GM19035 (cell line): ENCODE measurements around the gene GCLM.
"Not testable (repeated sequence)": the region's sequence is repeated elsewhere in the genome, so short reads cannot be mapped to it uniquely, and the experiment has no call there.

ENCODE experiments used
- ATAC-seq: cut with Tn5 transposase; IDR thresholded peaks from one replicate; pipeline ENCODE4 v1.9.1; 2021; ENCODE audit not compliant: unreplicated experiment

GCLM gene

GRCh38 chr1:93909146-93910050 lies at the start of gene GCLM:
TSS of gene GCLM (minus strand) at chr1:93909430. CDS start at chr1:93909163, 267 bp downstream.
- peak; percentile 95 for ATAC-seq

- no peak for ATAC-seq
Measured at GRCh38 chr1:93958726-93959100, 49.5 kb upstream of the GCLM start.

- ATAC-seq = no peak
Measured at GRCh38 chr1:93958032-93958725, 48.9 kb upstream of the GCLM start.

GRCh38 chr1:93955765-93956164 lies 46.5 kb upstream of the GCLM start:
- no peak for ATAC-seq

GRCh38 chr1:93947002-93947686 lies 37.9 kb upstream of the GCLM start:
- not testable (repeated sequence) for ATAC-seq

- ATAC-seq = no peak
Measured at GRCh38 chr1:93938461-93939145, 29.4 kb upstream of the GCLM start.

GRCh38 chr1:93937997-93938396 lies 28.8 kb upstream of the GCLM start:
- ATAC-seq = no peak

GRCh38 chr1:93925206-93925605 lies 16.0 kb upstream of the GCLM start:
- no peak for ATAC-seq

- ATAC-seq = no peak
Measured at GRCh38 chr1:93919780-93920179, 10.6 kb upstream of the GCLM start.

- ATAC-seq = no peak
Measured at GRCh38 chr1:93917302-93917701, 8.1 kb upstream of the GCLM start.

- not testable (repeated sequence) for ATAC-seq
Measured at GRCh38 chr1:93910880-93911279, 1.6 kb upstream of the GCLM start.

GRCh38 chr1:93910305-93910704 lies 1.1 kb upstream of the GCLM start:
- ATAC-seq = no peak

- peak; percentile 46 for ATAC-seq
Measured at GRCh38 chr1:93908394-93909145, 660 bp downstream of the GCLM start.

- ATAC-seq = no peak
Measured at GRCh38 chr1:93907718-93908117, 1.5 kb downstream of the GCLM start.

GRCh38 chr1:93906480-93906879 lies 2.8 kb downstream of the GCLM start:
- ATAC-seq = no peak

- ATAC-seq = no peak
Measured at GRCh38 chr1:93905734-93906133, 3.5 kb downstream of the GCLM start.

- no peak for ATAC-seq
Measured at GRCh38 chr1:93905051-93905450, 4.2 kb downstream of the GCLM start.

- ATAC-seq = no peak
Measured at GRCh38 chr1:93904228-93904627, 5.0 kb downstream of the GCLM start.

GRCh38 chr1:93900723-93901504 lies 8.3 kb downstream of the GCLM start:
- ATAC-seq = no peak
